ENCODE measurements around the gene GADD45A. TPM values are rescaled to one million over a fixed set of nuclear protein-coding genes. Genes with fewer than 3 reads are reported as not detected.

GADD45A gene
- polyA plus RNA-seq, 3 donors, result 7.5 to 14.3 (median 9.6) TPM

- H3K4me3 Mint-ChIP-seq, result no peak overlapping the region
- H3K9me3 Mint-ChIP-seq, result no peaks in the 10 kb centered on the region
- H3K4me1 ChIP-seq (ENCODE audit: control insufficient read depth in 1 of 2, insufficient read depth in 2 of 2, low read length in 2 of 2), result peaks cover 18 to 20% of the 10 kb centered on the region in 2 donors
- H3K36me3 Mint-ChIP-seq, result no peaks in the 10 kb centered on the region
- no peaks in the 10 kb centered on the region for H3K36me3 ChIP-seq (replicated peaks in 1 of 2; ENCODE audit: control insufficient read depth in 1 of 2, insufficient read depth in 2 of 2, low read length in 2 of 2)
- no peaks in the 10 kb centered on the region for H3K27me3 ChIP-seq (ENCODE audit: control insufficient read depth in 2 of 2, insufficient read depth in 2 of 2, low read length in 2 of 2)
- intact Hi-C loops (cut with micrococcal nuclease), result loop anchor here in 1 of 2 donors (5.0 kb wide), 1 partner anchor 49 kb away; the partner anchor contains the start of gene GADD45A
- peaks cover 43% of the 10 kb centered on the region for H3K4me1 Mint-ChIP-seq
- no peak for TF ChIP-seq CTCF (IDR thresholded peaks at IDR 0.05)
- H3K27ac ChIP-seq (ENCODE audit: low read depth in 1 of 2, low read length in 2 of 2), result no peak overlapping the region
- WGBS (ENCODE audit: insufficient coverage), result 100% methylated on average over 2 of the region's 3 CpGs
- H4K20me1 ChIP-seq (ENCODE audit: insufficient read depth, low read length), result no peaks in the 10 kb centered on the region
- peak overlapping the region; percentile 37 for H3K4me2 ChIP-seq (replicated peaks; ENCODE audit: extremely low read depth, low read length, poor library complexity, severe bottlenecking)
- no peak overlapping the region for H3K27ac Mint-ChIP-seq
- no peaks in the 10 kb centered on the region for H3K9me3 ChIP-seq (replicated peaks in 1 of 2; ENCODE audit: control insufficient read depth in 1 of 2, insufficient read depth in 1 of 2, low read length in 2 of 2)
- H2AFZ ChIP-seq (ENCODE audit: insufficient read depth, low read depth, low read length, poor library complexity, severe bottlenecking), result peak overlapping the region; percentile 68
- H3K4me3 ChIP-seq (replicated peaks in 1 of 3; ENCODE audit: low read depth in 2 of 3, low read length in 3 of 3), result no peak overlapping the region
- H3K79me2 ChIP-seq (ENCODE audit: insufficient read depth, low read length), result no peaks in the 10 kb centered on the region
- DNase-seq, result no peak
- H3K9ac ChIP-seq (ENCODE audit: insufficient read depth, low read length, poor library complexity, severe bottlenecking), result no peak overlapping the region
- peaks cover 0 to 1% (median 0%) of the 10 kb centered on the region in 3 donors for H3K27me3 Mint-ChIP-seq (ENCODE audit: low read depth in 3 of 3)
These were observed 51.7 kb downstream of the GADD45A start for GRCh38 chr1:67736750-67737149.

GRCh38 chr1:67737875-67738274, 52.9 kb downstream of the GADD45A start:
- no peak overlapping the region for H3K4me3 Mint-ChIP-seq
- peak overlapping the region in 1 of 7 donors; percentile 5 for H3K27ac Mint-ChIP-seq
- WGBS (ENCODE audit: insufficient coverage), result no CpG with 5 or more reads among the region's 3 CpGs
- Histone ChIP-seq H3K4me2 (replicated peaks; ENCODE audit: extremely low read depth, low read length, poor library complexity, severe bottlenecking) (no peak overlapping the region), H3K4me3 (replicated peaks in 1 of 3; ENCODE audit: low read depth in 2 of 3, low read length in 3 of 3) (no peak overlapping the region), H3K36me3 (replicated peaks in 1 of 2; ENCODE audit: control insufficient read depth in 1 of 2, insufficient read depth in 2 of 2, low read length in 2 of 2) (no peaks in the 10 kb centered on the region), H3K27me3 (ENCODE audit: control insufficient read depth in 2 of 2, insufficient read depth in 2 of 2, low read length in 2 of 2) (no peaks in the 10 kb centered on the region), H3K79me2 (ENCODE audit: insufficient read depth, low read length) (no peaks in the 10 kb centered on the region), H3K9ac (ENCODE audit: insufficient read depth, low read length, poor library complexity, severe bottlenecking) (no peak overlapping the region), H3K27ac (ENCODE audit: low read depth in 1 of 2, low read length in 2 of 2) (no peak overlapping the region), H3K4me1 (ENCODE audit: control insufficient read depth in 1 of 2, insufficient read depth in 2 of 2, low read length in 2 of 2) (peaks cover 14 to 17% of the 10 kb centered on the region in 2 donors), H3K9me3 (replicated peaks in 1 of 2; ENCODE audit: control insufficient read depth in 1 of 2, insufficient read depth in 1 of 2, low read length in 2 of 2) (no peaks in the 10 kb centered on the region), H2AFZ (ENCODE audit: insufficient read depth, low read depth, low read length, poor library complexity, severe bottlenecking) (no peak overlapping the region), H4K20me1 (ENCODE audit: insufficient read depth, low read length) (no peaks in the 10 kb centered on the region)
- intact Hi-C loops (cut with micrococcal nuclease), result loop anchor here in 1 of 2 donors (5.0 kb wide), 1 partner anchor 51 kb away; the partner anchor contains the start of gene GADD45A
- H3K4me1 Mint-ChIP-seq, result peaks cover 36% of the 10 kb centered on the region
- no peaks in the 10 kb centered on the region for H3K27me3 Mint-ChIP-seq (ENCODE audit: low read depth in 3 of 3)
- H3K36me3 Mint-ChIP-seq, result no peaks in the 10 kb centered on the region
- no peak for TF ChIP-seq CTCF (IDR thresholded peaks at IDR 0.05)
- H3K9me3 Mint-ChIP-seq, result no peaks in the 10 kb centered on the region
- no peak for DNase-seq

Small RNA genes within 50 kb of the gene (small RNA-seq; reads per million reads assigned to genes)
- gene RN7SL392P (ENCODE audit: insufficient read length, low read depth), result not detected

Other genes starting within 250 kb of the GADD45A start
- gene GNG12, start 148.3 kb downstream of the GADD45A start, polyA plus RNA-seq, result under 1 TPM in 1 of 3 donors, not detected in 2; 0.03 TPM